Astrocyte (in vitro differentiated cells and primary cell): ENCODE results near the gene ZNF740.

Source experiments
- EZH2 ChIP-seq: IDR thresholded peaks from 2 replicates; pipeline ENCODE4 v1.6.1; 2012; ENCODE audit warnings: mild to moderate bottlenecking, low read length, inconsistent platforms; ENCODE audit not compliant: insufficient read depth
- TF ChIP-seq, protein P1 (sequence below): IDR thresholded peaks from 2 replicates; pipeline ENCODE4 v1.5.1; 2011; ENCODE audit warnings: low read depth, mild to moderate bottlenecking, inconsistent platforms, low read length, moderate library complexity; ENCODE audit not compliant: insufficient read depth

DNA sequence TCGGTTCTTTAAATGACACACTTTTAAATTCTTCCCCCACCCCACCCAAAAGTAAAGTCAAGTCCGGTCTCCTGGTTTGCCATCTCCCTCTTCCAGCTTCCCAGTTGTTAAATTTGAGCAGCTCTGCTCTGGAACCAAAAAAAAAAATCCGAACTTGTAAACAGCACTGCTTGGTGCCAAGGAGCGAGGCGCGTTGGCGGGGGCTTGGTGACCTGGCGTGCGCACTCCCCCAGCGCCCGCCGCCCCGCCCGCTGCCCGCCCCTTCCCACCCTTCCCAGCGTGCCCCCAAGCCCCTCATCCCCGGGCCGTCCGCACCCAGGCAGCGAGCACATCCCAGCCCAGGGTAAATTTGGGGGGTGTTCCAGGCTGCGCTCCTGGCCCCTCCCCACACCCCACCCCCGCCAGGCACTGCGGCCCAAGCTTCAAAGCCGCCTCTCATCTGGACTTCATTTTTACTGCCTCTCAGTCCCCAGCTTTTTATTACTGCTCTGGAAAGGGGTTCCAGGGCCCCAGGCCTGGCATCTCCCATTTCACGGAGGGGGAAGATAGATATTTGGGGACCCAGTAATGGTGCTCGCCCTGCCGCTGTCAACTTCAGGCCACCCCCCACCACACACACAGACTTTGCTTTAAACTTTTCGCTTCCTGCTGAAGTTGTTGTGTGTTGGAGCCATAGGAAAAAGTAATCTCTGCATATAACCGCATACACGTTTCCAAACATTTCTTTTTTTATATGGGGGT, 38.2 kb downstream of the ZNF740 start:
- TF ChIP-seq, protein P1, sequence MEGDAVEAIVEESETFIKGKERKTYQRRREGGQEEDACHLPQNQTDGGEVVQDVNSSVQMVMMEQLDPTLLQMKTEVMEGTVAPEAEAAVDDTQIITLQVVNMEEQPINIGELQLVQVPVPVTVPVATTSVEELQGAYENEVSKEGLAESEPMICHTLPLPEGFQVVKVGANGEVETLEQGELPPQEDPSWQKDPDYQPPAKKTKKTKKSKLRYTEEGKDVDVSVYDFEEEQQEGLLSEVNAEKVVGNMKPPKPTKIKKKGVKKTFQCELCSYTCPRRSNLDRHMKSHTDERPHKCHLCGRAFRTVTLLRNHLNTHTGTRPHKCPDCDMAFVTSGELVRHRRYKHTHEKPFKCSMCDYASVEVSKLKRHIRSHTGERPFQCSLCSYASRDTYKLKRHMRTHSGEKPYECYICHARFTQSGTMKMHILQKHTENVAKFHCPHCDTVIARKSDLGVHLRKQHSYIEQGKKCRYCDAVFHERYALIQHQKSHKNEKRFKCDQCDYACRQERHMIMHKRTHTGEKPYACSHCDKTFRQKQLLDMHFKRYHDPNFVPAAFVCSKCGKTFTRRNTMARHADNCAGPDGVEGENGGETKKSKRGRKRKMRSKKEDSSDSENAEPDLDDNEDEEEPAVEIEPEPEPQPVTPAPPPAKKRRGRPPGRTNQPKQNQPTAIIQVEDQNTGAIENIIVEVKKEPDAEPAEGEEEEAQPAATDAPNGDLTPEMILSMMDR = no peak
- no peak for TF ChIP-seq EZH2
